ENCODE measurements around the gene TNXB.

- TF ChIP-seq CTCF (conservative IDR thresholded peaks at IDR 0.05 in 1 of 2, IDR thresholded peaks at IDR 0.05 in 1 of 2; ENCODE audit: low read depth in 1 of 2, low read length in 2 of 2) = no peak
- TF ChIP-seq EZH2 (IDR thresholded peaks at IDR 0.05; ENCODE audit: low read length, missing control alignments) = no peak
These were observed 28.3 kb upstream of the TNXB start for GRCh38 chr6:32137454-32137853.
